ENCODE measurements around the gene ZBTB16. TPM values are rescaled to one million over a fixed set of nuclear protein-coding genes. Genes with fewer than 3 reads are reported as not detected.

Gene ZBTB16
- total RNA-seq, 1 donor from 2014 or later, result 17.7 TPM

GRCh38 chr11:114250993-114251814 lies 191.7 kb downstream of the ZBTB16 start:
- Mint-ChIP-seq H3K27me3 (ENCODE audit: insufficient read depth, low read depth) (no peaks in the 10 kb centered on the region), H3K36me3 (peaks cover 45% of the 10 kb centered on the region), H3K9me3 (no peaks in the 10 kb centered on the region), H3K27ac (peak overlapping the region; percentile 93), H3K4me3 (peak overlapping the region; percentile 30), H3K4me1 (peaks cover 55% of the 10 kb centered on the region)
- H4K20me1 ChIP-seq (ENCODE audit: low read depth), result no peaks in the 10 kb centered on the region
- peaks cover 49% of the 10 kb centered on the region for H3K4me1 ChIP-seq
- H3K27ac ChIP-seq, result no peak overlapping the region
- H3K27me3 ChIP-seq, result no peaks in the 10 kb centered on the region
- no peak for DNase-seq (ENCODE audit: low spot score)
- H3F3A ChIP-seq (ENCODE audit: low read depth), result peaks cover 8% of the 10 kb centered on the region
- no peak overlapping the region for H3K9ac ChIP-seq
- no peak for TF ChIP-seq EZH2 (IDR thresholded peaks at IDR 0.05)
- TF ChIP-seq CTCF (IDR thresholded peaks at IDR 0.05), result no peak
- TF ChIP-seq EZH2phosphoT487 (IDR thresholded peaks at IDR 0.05), result no peak
- H3K9me3 ChIP-seq (ENCODE audit: low read depth), result no peaks in the 10 kb centered on the region
- H3K4me3 ChIP-seq, result no peak overlapping the region
- H3K4me2 ChIP-seq, result no peak overlapping the region
- H2AFZ ChIP-seq (replicated peaks), result no peak overlapping the region
- no peaks in the 10 kb centered on the region for H3K36me3 ChIP-seq
- no peaks in the 10 kb centered on the region for H3K79me2 ChIP-seq (ENCODE audit: low read depth)

GRCh38 chr11:114251815-114252337 lies 192.4 kb downstream of the ZBTB16 start:
- Mint-ChIP-seq H3K27ac (peak overlapping the region; percentile 93), H3K4me1 (peaks cover 62% of the 10 kb centered on the region), H3K4me3 (no peak overlapping the region), H3K36me3 (peaks cover 38% of the 10 kb centered on the region), H3K9me3 (no peaks in the 10 kb centered on the region), H3K27me3 (ENCODE audit: insufficient read depth, low read depth) (no peaks in the 10 kb centered on the region)
- Histone ChIP-seq H3F3A (ENCODE audit: low read depth) (peaks cover 15% of the 10 kb centered on the region), H3K27me3 (no peaks in the 10 kb centered on the region), H3K79me2 (ENCODE audit: low read depth) (no peaks in the 10 kb centered on the region), H4K20me1 (ENCODE audit: low read depth) (no peaks in the 10 kb centered on the region), H3K4me1 (peaks cover 56% of the 10 kb centered on the region), H3K36me3 (no peaks in the 10 kb centered on the region), H3K4me2 (no peak overlapping the region), H3K9ac (no peak overlapping the region), H3K4me3 (no peak overlapping the region), H3K9me3 (ENCODE audit: low read depth) (no peaks in the 10 kb centered on the region), H2AFZ (replicated peaks) (no peak overlapping the region), H3K27ac (no peak overlapping the region)
- TF ChIP-seq CTCF (IDR thresholded peaks at IDR 0.05), result peak; percentile 36
- no peak for TF ChIP-seq EZH2 (IDR thresholded peaks at IDR 0.05)
- TF ChIP-seq EZH2phosphoT487 (IDR thresholded peaks at IDR 0.05), result no peak
- peak; percentile 41 for DNase-seq (ENCODE audit: low spot score)

GRCh38 chr11:114252767-114253166 lies 193.3 kb downstream of the ZBTB16 start:
- Histone ChIP-seq H3K4me1 (peaks cover 64% of the 10 kb centered on the region), H3F3A (ENCODE audit: low read depth) (peaks cover 24% of the 10 kb centered on the region), H3K36me3 (no peaks in the 10 kb centered on the region), H4K20me1 (ENCODE audit: low read depth) (no peaks in the 10 kb centered on the region), H3K4me2 (no peak overlapping the region), H3K9ac (no peak overlapping the region), H3K9me3 (ENCODE audit: low read depth) (no peaks in the 10 kb centered on the region), H3K79me2 (ENCODE audit: low read depth) (no peaks in the 10 kb centered on the region), H3K27me3 (no peaks in the 10 kb centered on the region), H2AFZ (replicated peaks) (no peak overlapping the region), H3K27ac (no peak overlapping the region), H3K4me3 (no peak overlapping the region)
- Mint-ChIP-seq H3K4me3 (peak overlapping the region; percentile 0), H3K9me3 (no peaks in the 10 kb centered on the region), H3K36me3 (peaks cover 30% of the 10 kb centered on the region), H3K4me1 (peaks cover 71% of the 10 kb centered on the region), H3K27ac (peak overlapping the region; percentile 11), H3K27me3 (ENCODE audit: insufficient read depth, low read depth) (peaks cover 2% of the 10 kb centered on the region)
- TF ChIP-seq CTCF (IDR thresholded peaks at IDR 0.05), result no peak
- no peak for TF ChIP-seq EZH2phosphoT487 (IDR thresholded peaks at IDR 0.05)
- TF ChIP-seq EZH2 (IDR thresholded peaks at IDR 0.05), result no peak
- no peak for DNase-seq (ENCODE audit: low spot score)

Measured in neural progenitor cell (in vitro differentiated cells).